T47D (cell line): ENCODE data around the gene TNS2.

Experiments
- DNase-seq, 2 experiments: peaks; one replicate each; pipeline versions ENCODE4 v3.0.0 to v3.0.0-alpha.2; 2011 to 2012; ENCODE audit warnings: low read depth in 1 of 2, low spot score in 1 of 2
- JUND ChIP-seq: IDR thresholded peaks from 2 replicates; pipeline ENCODE4 v1.6.1; 2012; ENCODE audit warnings: low read depth
- in situ Hi-C: cut with HindIII; loops from 2 replicates; pipeline ENCODE4 v1.10.0; 2016; ENCODE audit warnings: low sequenced_read_pairs, low pct_unique_long_range_greater_than_20kb

Gene TNS2

DNA sequence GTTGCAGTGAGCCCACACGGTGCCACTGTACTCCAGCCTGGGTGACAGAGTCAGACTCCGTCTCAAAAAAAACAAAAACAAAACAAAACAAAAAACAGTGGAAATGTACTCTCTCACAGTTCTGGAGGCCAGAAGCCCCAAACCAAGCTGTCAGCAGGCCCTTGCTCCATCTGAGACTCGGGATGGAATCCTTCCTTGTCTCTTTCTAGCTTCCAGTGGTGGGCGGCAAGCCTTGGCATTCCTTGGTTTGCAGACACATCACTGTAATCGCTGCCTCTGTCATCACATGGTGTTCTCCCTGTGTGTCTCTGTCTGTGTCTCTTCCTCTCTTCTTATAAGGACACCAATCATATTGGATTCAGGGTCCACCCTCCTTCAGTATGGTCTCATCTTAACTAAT is 6.4 kb downstream of the TNS2 start:
- in situ Hi-C loops: no loop called here
- TF ChIP-seq JUND: no peak
- no peak for DNase-seq

DNA sequence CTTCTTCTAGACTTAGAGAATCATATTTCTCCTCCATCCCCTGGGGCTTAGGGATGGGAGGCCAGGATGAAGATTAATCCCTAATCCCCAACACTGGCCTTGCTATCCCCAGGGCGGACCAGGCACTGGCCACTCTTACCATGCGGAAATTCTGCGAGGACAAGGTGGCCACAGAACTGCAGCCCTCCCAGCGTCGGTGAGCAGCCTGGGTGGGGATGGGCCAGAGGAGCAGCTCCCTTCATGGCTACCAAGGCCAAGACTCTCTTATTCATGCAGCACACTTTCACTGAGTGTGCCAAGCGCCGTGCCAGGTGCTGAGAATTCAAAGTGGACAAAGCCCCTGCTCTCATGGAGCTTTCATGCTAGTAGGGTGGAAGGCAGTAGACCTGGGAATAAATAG is 7.0 kb downstream of the TNS2 start:
- no peak for DNase-seq
- TF ChIP-seq JUND: no peak
- in situ Hi-C loops: no loop called here

DNA sequence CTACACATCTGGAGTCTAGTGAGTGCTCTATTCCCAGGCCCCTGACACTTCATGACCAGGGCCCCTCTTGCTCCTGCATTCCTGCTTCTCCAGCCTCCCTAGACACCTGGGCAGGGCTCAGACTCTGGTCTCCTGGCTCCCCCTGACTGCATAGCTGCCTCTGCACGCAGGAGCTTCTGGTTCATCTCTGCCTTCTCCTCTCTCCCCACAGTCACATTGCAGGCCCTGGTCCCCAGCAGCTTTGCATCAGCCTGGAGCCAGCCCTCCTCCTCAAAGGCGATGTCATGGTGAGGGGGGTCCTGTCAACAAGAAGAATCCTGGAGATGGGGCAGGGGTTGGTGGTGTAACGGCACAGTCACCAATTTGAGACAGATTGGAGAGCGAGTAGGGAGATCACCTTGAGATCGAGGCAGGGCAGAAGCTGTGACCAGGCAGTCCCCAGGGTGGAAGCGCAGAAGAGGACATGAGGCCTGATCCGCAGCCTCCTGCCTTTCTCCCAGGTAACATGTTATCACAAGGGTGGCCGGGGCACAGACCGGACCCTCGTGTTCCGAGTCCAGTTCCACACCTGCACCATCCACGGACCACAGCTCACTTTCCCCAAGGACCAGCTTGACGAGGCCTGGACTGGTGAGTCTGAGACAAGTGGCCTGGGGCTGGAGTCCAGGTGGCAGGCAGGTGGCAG is 8.1 kb downstream of the TNS2 start:
- in situ Hi-C loops: no loop called here
- no peak for TF ChIP-seq JUND

DNA sequence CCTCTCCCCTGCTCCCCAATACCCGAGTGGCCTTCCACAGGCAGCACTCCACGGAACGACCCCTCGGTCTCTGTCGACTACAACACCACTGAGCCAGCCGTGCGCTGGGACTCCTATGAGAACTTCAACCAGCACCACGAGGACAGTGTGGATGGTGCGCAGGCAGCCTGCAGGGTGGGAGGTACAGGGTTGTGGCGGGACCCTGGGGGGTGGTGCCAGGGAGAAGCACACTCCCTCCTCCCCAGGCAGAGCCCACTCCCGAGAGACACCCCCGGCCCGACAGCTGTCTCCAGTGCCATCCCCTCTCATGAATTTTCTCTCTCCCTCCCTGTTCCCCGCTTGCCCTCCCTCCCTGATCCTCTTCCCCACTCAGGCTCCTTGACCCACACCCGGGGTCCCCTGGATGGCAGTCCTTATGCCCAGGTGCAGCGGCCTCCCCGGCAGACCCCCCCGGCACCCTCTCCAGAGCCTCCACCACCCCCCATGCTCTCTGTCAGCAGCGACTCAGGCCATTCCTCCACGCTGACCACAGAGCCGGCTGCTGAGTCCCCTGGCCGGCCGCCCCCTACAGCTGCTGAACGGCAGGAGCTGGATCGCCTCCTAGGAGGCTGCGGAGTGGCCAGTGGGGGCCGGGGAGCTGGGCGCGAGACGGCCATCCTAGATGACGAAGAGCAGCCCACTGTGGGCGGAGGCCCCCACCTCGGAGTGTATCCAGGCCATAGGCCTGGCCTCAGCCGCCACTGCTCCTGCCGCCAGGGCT is 9.0 kb downstream of the TNS2 start:
- in situ Hi-C loops: no loop called here
- no peak for TF ChIP-seq JUND

More for the DNA sequence above, 8.1 kb downstream of the TNS2 start:
- DNase-seq: no peak

DNA sequence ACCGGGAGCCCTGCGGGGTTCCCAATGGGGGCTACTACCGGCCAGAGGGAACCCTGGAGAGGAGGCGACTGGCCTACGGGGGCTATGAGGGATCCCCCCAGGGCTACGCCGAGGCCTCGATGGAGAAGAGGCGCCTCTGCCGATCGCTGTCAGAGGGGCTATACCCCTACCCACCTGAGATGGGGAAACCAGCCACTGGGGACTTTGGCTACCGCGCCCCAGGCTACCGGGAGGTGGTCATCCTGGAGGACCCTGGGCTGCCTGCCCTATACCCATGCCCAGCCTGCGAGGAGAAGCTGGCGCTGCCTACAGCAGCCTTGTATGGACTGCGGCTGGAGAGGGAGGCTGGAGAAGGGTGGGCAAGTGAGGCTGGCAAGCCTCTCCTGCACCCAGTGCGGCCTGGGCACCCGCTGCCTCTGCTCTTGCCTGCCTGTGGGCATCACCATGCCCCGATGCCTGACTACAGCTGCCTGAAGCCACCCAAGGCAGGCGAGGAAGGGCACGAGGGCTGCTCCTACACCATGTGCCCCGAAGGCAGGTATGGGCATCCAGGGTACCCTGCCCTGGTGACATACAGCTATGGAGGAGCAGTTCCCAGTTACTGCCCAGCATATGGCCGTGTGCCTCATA is 9.7 kb downstream of the TNS2 start:
- DNase-seq: no peak
- in situ Hi-C loops: no loop called here
- TF ChIP-seq JUND: no peak

More for the DNA sequence above, 9.0 kb downstream of the TNS2 start:
- no peak for DNase-seq

DNA sequence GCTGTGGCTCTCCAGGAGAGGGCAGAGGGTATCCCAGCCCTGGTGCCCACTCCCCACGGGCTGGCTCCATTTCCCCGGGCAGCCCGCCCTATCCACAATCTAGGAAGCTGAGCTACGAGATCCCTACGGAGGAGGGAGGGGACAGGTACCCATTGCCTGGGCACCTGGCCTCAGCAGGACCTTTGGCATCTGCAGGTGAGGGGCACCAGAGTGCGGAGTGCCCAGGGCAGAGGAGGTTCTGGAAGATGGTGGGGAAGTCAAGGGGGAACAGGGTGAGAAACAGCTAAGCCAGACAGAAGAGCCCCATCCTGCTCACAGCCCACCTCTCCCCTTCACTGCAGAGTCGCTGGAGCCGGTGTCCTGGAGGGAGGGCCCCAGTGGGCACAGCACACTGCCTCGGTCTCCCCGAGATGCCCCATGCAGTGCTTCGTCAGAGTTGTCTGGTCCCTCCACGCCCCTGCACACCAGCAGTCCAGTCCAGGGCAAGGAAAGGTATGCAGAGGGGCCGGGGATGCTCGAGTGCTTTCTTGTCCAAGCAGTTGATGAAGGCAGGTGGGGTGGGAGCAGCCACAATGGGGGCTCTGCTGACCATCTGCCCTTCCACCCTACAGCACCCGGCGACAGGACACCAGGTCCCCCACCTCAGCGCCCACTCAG is 10.3 kb downstream of the TNS2 start:
- TF ChIP-seq JUND: no peak
- no peak for DNase-seq
- in situ Hi-C loops: no loop called here

DNA sequence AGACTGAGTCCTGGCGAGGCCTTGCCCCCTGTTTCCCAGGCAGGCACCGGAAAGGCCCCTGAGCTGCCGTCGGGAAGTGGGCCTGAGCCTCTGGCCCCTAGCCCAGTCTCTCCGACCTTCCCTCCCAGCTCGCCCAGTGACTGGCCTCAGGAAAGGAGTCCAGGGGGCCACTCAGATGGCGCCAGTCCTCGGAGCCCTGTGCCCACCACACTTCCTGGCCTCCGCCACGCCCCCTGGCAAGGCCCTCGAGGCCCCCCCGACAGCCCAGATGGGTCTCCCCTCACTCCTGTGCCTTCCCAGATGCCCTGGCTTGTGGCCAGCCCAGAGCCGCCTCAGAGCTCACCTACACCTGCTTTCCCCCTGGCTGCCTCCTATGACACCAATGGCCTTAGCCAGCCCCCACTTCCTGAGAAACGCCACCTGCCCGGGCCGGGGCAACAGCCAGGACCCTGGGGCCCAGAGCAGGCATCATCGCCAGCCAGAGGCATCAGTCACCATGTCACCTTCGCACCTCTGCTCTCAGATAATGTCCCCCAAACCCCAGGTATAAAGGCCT is 10.9 kb downstream of the TNS2 start:
- DNase-seq: no peak
- TF ChIP-seq JUND: no peak
- in situ Hi-C loops: no loop called here

DNA sequence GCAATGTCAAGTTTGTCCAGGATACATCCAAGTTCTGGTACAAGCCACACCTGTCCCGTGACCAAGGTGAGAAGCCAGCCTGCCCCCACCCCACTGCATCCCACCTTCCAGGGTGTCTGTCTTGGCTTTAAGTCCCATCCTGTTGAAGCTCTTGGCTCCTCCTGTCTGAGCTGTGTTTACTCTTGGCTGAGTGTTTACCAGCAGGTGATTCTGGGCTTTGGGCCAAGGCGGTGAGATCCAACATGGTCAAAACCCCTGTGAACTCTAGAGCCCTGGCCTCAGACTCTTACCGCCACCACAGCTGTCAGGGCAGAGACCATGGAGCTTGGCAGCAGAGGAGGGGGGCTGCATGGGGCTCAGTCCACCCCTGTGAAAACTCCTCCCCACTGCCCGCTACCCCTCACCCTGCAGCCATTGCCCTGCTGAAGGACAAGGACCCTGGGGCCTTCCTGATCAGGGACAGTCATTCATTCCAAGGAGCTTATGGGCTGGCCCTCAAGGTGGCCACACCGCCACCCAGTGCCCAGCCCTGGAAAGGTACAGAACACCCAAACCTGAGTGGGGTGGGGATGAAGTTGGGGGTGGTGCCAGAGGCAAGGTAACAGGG is 11.6 kb downstream of the TNS2 start:
- DNase-seq: peak; percentile 64 to 88
- no peak for TF ChIP-seq JUND
- in situ Hi-C loops: no loop called here

DNA sequence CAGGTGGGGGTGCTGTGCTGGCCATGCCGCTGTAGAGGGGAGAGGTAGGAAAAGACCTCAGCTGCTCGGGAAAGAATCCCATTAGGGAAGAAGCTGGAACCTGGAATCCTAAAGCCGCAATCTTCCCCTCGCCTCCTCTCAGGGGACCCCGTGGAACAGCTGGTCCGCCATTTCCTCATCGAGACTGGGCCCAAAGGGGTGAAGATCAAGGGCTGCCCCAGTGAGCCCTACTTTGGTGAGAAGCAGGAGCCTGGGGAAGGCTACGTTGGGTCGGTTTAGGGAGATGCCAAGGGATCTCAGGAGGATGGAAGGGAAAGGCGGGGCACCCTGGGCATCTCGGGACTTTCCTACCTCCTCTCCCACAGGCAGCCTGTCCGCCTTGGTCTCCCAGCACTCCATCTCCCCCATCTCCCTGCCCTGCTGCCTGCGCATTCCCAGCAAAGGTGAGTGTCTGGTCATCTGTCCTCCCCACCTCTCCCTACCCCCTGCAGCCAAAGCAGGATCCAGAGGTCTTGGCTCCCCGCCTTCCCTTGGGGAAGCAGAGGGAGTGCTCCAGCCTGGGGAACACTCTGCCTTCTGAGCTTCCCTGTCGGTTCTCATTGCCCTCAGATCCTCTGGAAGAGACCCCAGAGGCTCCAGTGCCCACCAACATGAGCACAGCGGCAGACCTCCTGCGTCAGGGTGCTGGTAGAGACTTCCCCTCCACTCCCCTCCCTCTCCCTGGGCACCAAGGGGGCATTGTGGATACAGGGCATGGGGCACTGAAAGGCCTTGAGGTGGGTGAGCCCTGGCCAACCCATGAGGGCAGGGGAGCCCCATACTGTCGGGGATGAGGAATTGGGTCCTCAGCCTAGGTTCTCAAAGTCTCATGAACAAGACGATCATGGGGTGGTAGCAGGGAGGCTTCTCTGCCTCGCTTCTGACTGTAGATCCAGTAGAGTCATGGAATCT is 12.4 kb downstream of the TNS2 start:
- DNase-seq: no peak
- TF ChIP-seq JUND: no peak
- in situ Hi-C loops: no loop called here

DNA sequence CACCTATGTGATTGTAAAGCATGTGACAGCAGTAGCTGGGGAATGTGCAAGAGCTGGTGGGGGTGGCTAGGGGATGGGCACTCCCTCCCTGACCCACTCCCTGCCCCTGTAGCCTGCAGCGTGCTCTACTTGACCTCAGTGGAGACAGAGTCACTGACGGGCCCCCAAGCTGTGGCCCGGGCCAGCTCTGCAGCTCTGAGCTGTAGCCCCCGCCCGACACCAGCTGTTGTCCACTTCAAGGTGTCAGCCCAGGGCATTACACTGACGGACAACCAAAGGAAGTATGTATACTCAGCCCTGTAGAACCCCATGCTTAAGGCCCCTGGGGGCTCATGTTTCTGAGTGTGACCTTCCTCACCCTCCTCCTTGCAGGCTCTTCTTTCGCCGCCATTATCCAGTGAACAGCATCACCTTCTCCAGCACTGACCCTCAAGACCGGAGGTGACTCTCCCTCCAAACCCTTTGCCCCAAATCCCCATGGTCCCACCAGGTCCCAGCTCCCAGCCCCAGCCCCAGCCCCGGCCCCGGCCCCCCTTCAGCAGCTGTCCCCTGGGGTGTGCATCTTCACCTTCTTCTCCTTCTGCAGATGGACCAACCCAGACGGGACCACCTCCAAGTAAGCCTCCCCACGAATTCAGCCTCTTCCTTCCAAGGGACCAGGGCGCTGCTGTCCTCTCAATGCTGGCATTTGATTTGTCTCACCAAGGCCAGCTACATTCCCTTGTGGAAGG is 13.3 kb downstream of the TNS2 start:
- TF ChIP-seq JUND: no peak
- in situ Hi-C loops: no loop called here
- no peak for DNase-seq
